ENCODE data around the gene MAP2K3.

MAP2K3 gene

GRCh38 chr17:21277332-21277731 is 7.2 kb upstream of the MAP2K3 start:
- Histone ChIP-seq H3K27ac (ENCODE audit: low read depth, low read length, poor library complexity, severe bottlenecking) (no peak overlapping the region), H4K20me1 (ENCODE audit: insufficient read depth, low read length) (no peaks in the 10 kb centered on the region), H3K79me2 (ENCODE audit: insufficient read depth, low read length) (no peaks in the 10 kb centered on the region), H2AFZ (ENCODE audit: low read length) (no peak overlapping the region), H3K27me3 (ENCODE audit: insufficient read depth, low read length) (no peaks in the 10 kb centered on the region), H3K36me3 (ENCODE audit: insufficient read depth, low read length) (no peaks in the 10 kb centered on the region), H3K9me3 (ENCODE audit: low read length) (no peaks in the 10 kb centered on the region), H3K4me2 (ENCODE audit: low read length) (no peak overlapping the region), H3K4me3 (ENCODE audit: low read depth, low read length, poor library complexity, severe bottlenecking) (no peak overlapping the region), H3K9ac (ENCODE audit: low read length) (no peak overlapping the region), H3F3A (ENCODE audit: insufficient read depth, low read length) (no peaks in the 10 kb centered on the region), H3K9me2 (ENCODE audit: low read depth, low read length) (no peaks in the 10 kb centered on the region), H3K4me1 (ENCODE audit: insufficient read depth, low read length, severe bottlenecking) (peaks cover 47% of the 10 kb centered on the region)
- TF ChIP-seq EZH2 (IDR thresholded peaks at IDR 0.05; ENCODE audit: borderline replicate concordance, low read length) (no peak), CTCF (IDR thresholded peaks at IDR 0.05; ENCODE audit: low read length) (no peak)

- Histone ChIP-seq H3K4me3 (ENCODE audit: low read depth, low read length, poor library complexity, severe bottlenecking) (no peak overlapping the region), H3K4me1 (ENCODE audit: insufficient read depth, low read length, severe bottlenecking) (peaks cover 45% of the 10 kb centered on the region), H4K20me1 (ENCODE audit: insufficient read depth, low read length) (no peaks in the 10 kb centered on the region), H3K36me3 (ENCODE audit: insufficient read depth, low read length) (no peaks in the 10 kb centered on the region), H3K4me2 (ENCODE audit: low read length) (no peak overlapping the region; the same call in 1 of the 2 replicates), H3K79me2 (ENCODE audit: insufficient read depth, low read length) (no peaks in the 10 kb centered on the region), H3K27ac (ENCODE audit: low read depth, low read length, poor library complexity, severe bottlenecking) (no peak overlapping the region), H3K9me3 (ENCODE audit: low read length) (no peaks in the 10 kb centered on the region), H2AFZ (ENCODE audit: low read length) (no peak overlapping the region), H3K27me3 (ENCODE audit: insufficient read depth, low read length) (no peaks in the 10 kb centered on the region), H3K9ac (ENCODE audit: low read length) (no peak overlapping the region), H3K9me2 (ENCODE audit: low read depth, low read length) (no peaks in the 10 kb centered on the region), H3F3A (ENCODE audit: insufficient read depth, low read length) (no peaks in the 10 kb centered on the region)
- no peak for TF ChIP-seq CTCF (IDR thresholded peaks at IDR 0.05; ENCODE audit: low read length)
- TF ChIP-seq EZH2 (IDR thresholded peaks at IDR 0.05; ENCODE audit: borderline replicate concordance, low read length), result no peak
These were observed 5.9 kb upstream of the MAP2K3 start for GRCh38 chr17:21278450-21279197.

- no peak for TF ChIP-seq CTCF (IDR thresholded peaks at IDR 0.05; ENCODE audit: low read length)
- TF ChIP-seq EZH2 (IDR thresholded peaks at IDR 0.05; ENCODE audit: borderline replicate concordance, low read length), result no peak
- H3K9me3 ChIP-seq (ENCODE audit: low read length), result no peaks in the 10 kb centered on the region
- no peak overlapping the region for H3K27ac ChIP-seq (ENCODE audit: low read depth, low read length, poor library complexity, severe bottlenecking)
- H3K9me2 ChIP-seq (ENCODE audit: low read depth, low read length), result no peaks in the 10 kb centered on the region
- H3F3A ChIP-seq (ENCODE audit: insufficient read depth, low read length), result no peaks in the 10 kb centered on the region
- no peak overlapping the region for H2AFZ ChIP-seq (ENCODE audit: low read length)
- no peaks in the 10 kb centered on the region for H3K27me3 ChIP-seq (ENCODE audit: insufficient read depth, low read length)
- peaks cover 49% of the 10 kb centered on the region for H3K4me1 ChIP-seq (ENCODE audit: insufficient read depth, low read length, severe bottlenecking)
- H3K79me2 ChIP-seq (ENCODE audit: insufficient read depth, low read length), result no peaks in the 10 kb centered on the region
- H3K9ac ChIP-seq (ENCODE audit: low read length), result no peak overlapping the region
- no peaks in the 10 kb centered on the region for H3K36me3 ChIP-seq (ENCODE audit: insufficient read depth, low read length)
- H3K4me2 ChIP-seq (ENCODE audit: low read length), result no peak overlapping the region
- H3K4me3 ChIP-seq (ENCODE audit: low read depth, low read length, poor library complexity, severe bottlenecking), result no peak overlapping the region
- no peaks in the 10 kb centered on the region for H4K20me1 ChIP-seq (ENCODE audit: insufficient read depth, low read length)
These were observed 5.3 kb upstream of the MAP2K3 start for GRCh38 chr17:21279198-21279535.

All from OCI-LY1 (cell line).